ENCODE measurements around the gene GABRE. TPM values are rescaled to one million over a fixed set of nuclear protein-coding genes. Genes with fewer than 3 reads are reported as not detected.

The GABRE gene
- total RNA-seq, 2 donors from 2014 or later: 4.2 to 16.2 TPM

- no peaks in the 10 kb centered on the region for H3K27me3 ChIP-seq
- no peaks in the 10 kb centered on the region for H3K9me3 ChIP-seq
- no peak for TF ChIP-seq CTCF (IDR thresholded peaks at IDR 0.05)
- H3K36me3 ChIP-seq: no peaks in the 10 kb centered on the region
- no peak overlapping the region for H3K4me3 ChIP-seq
- DNase-seq (ENCODE audit: low spot score): no peak
- H3K27ac ChIP-seq: no peak overlapping the region
- H3K4me1 ChIP-seq: peaks cover 0 to 3% of the 10 kb centered on the region in 2 donors
These were observed 9.9 kb upstream of the GABRE start for GRCh38 chrX:151984328-151984727.

GRCh38 chrX:151983186-151983585 lies 8.7 kb upstream of the GABRE start:
- TF ChIP-seq CTCF (IDR thresholded peaks at IDR 0.05): no peak
- Histone ChIP-seq H3K9me3 (no peaks in the 10 kb centered on the region), H3K27ac (no peak overlapping the region), H3K36me3 (no peaks in the 10 kb centered on the region), H3K4me1 (peaks cover 0 to 3% of the 10 kb centered on the region in 2 donors), H3K27me3 (no peaks in the 10 kb centered on the region), H3K4me3 (no peak overlapping the region)
- DNase-seq (ENCODE audit: low spot score): no peak

GRCh38 chrX:151982222-151982621 lies 7.7 kb upstream of the GABRE start:
- H3K9me3 ChIP-seq: no peaks in the 10 kb centered on the region
- TF ChIP-seq CTCF (IDR thresholded peaks at IDR 0.05): no peak
- H3K27ac ChIP-seq: peak overlapping the region in 1 of 2 donors; percentile 29
- peaks cover 0 to 3% of the 10 kb centered on the region in 2 donors for H3K4me1 ChIP-seq
- no peaks in the 10 kb centered on the region for H3K36me3 ChIP-seq
- DNase-seq (ENCODE audit: low spot score): no peak
- no peaks in the 10 kb centered on the region for H3K27me3 ChIP-seq
- H3K4me3 ChIP-seq: no peak overlapping the region

- Histone ChIP-seq H3K4me1 (peaks cover 0 to 3% of the 10 kb centered on the region in 2 donors), H3K36me3 (no peaks in the 10 kb centered on the region), H3K27me3 (no peaks in the 10 kb centered on the region), H3K27ac (no peak overlapping the region), H3K4me3 (no peak overlapping the region), H3K9me3 (no peaks in the 10 kb centered on the region)
- no peak for DNase-seq (ENCODE audit: low spot score)
- no peak for TF ChIP-seq CTCF (IDR thresholded peaks at IDR 0.05)
These were observed 6.7 kb upstream of the GABRE start for GRCh38 chrX:151981129-151981528.

- Histone ChIP-seq H3K27me3 (no peaks in the 10 kb centered on the region), H3K27ac (no peak overlapping the region), H3K4me1 (peaks cover 0 to 3% of the 10 kb centered on the region in 2 donors), H3K36me3 (no peaks in the 10 kb centered on the region), H3K4me3 (no peak overlapping the region), H3K9me3 (no peaks in the 10 kb centered on the region)
- DNase-seq (ENCODE audit: low spot score): no peak
- no peak for TF ChIP-seq CTCF (IDR thresholded peaks at IDR 0.05)
These were observed 3.4 kb upstream of the GABRE start for GRCh38 chrX:151977923-151978322.

- H3K27me3 ChIP-seq: no peaks in the 10 kb centered on the region
- no peak overlapping the region for H3K4me3 ChIP-seq
- H3K27ac ChIP-seq: no peak overlapping the region
- no peak for DNase-seq (ENCODE audit: low spot score)
- H3K4me1 ChIP-seq: no peaks in the 10 kb centered on the region
- TF ChIP-seq CTCF (IDR thresholded peaks at IDR 0.05): no peak
- no peaks in the 10 kb centered on the region for H3K9me3 ChIP-seq
- no peaks in the 10 kb centered on the region for H3K36me3 ChIP-seq
These were observed 2.5 kb upstream of the GABRE start for GRCh38 chrX:151977009-151977408.

Data from right atrium auricular region (tissue), 2 donors.